GM21423 (cell line): ENCODE measurements around the gene MBNL1.

Experiments used
- ATAC-seq: cut with Tn5 transposase; IDR thresholded peaks from one replicate; pipeline ENCODE4 v1.9.1; 2021; ENCODE audit warnings: mild to moderate bottlenecking, moderate library complexity; ENCODE audit not compliant: unreplicated experiment

The MBNL1 gene

GRCh38 chr3:152252755-152253154 is 16.0 kb upstream of the MBNL1 start:
- no peak for ATAC-seq

- no peak for ATAC-seq
These were observed 15.2 kb upstream of the MBNL1 start for GRCh38 chr3:152253514-152253913.

- no peak for ATAC-seq
These were observed 14.7 kb upstream of the MBNL1 start for GRCh38 chr3:152254041-152254440.

GRCh38 chr3:152255290-152255689 is 13.4 kb upstream of the MBNL1 start:
- ATAC-seq, result no peak

- ATAC-seq, result peak; percentile 11
These were observed 11.7 kb upstream of the MBNL1 start for GRCh38 chr3:152256851-152257562.

GRCh38 chr3:152257563-152258035 is 11.1 kb upstream of the MBNL1 start:
- ATAC-seq, result peak; percentile 72

GRCh38 chr3:152258448-152259393 is 10.0 kb upstream of the MBNL1 start:
- ATAC-seq, result peak; percentile 39

GRCh38 chr3:152259468-152259867 is 9.3 kb upstream of the MBNL1 start:
- no peak for ATAC-seq

GRCh38 chr3:152260026-152260425 is 8.7 kb upstream of the MBNL1 start:
- no peak for ATAC-seq

- ATAC-seq, result no peak
These were observed 8.2 kb upstream of the MBNL1 start for GRCh38 chr3:152260529-152260928.

- no peak for ATAC-seq
These were observed 7.4 kb upstream of the MBNL1 start for GRCh38 chr3:152261329-152261728.

- ATAC-seq, result no peak
These were observed 5.0 kb upstream of the MBNL1 start for GRCh38 chr3:152263711-152264110.

GRCh38 chr3:152264378-152264777 is 4.4 kb upstream of the MBNL1 start:
- ATAC-seq, result no peak

GRCh38 chr3:152266221-152266995 is 2.3 kb upstream of the MBNL1 start:
- no peak for ATAC-seq

- no peak for ATAC-seq
These were observed 736 bp upstream of the MBNL1 start for GRCh38 chr3:152267831-152268554.

- ATAC-seq, result peak; percentile 57
These were observed 514 bp downstream of the MBNL1 start for GRCh38 chr3:152269056-152269830.

- no peak for ATAC-seq
These were observed 1.4 kb downstream of the MBNL1 start for GRCh38 chr3:152269831-152270734.

- ATAC-seq, result no peak
These were observed 2.2 kb downstream of the MBNL1 start for GRCh38 chr3:152270937-152271336.
